Measurements from ENCODE around the gene AASDH. TPM values are rescaled to one million over a fixed set of nuclear protein-coding genes. Genes with fewer than 3 reads are reported as not detected.

The AASDH gene
- total RNA-seq, 1 donor from 2014 or later = 14.6 TPM

DNA sequence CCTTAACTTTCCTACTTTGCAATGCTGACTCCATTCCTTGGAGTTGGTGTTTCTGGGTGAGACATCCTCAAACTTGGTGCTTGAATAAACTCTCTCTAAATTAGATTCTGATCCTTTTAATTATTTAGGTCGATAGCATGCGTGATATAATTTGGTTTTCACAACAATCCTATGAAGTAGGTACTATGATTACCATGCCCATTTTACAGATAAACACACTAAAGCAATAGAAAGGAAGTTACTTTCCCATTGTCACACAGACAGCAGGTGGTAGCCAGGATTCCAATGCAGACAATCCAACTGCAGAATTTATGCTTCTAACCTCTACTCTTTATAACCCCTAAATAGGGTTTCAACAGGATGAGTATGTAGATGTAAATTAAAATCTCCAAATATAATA is 21.7 kb upstream of the AASDH start:
- H3K9me3 ChIP-seq = no peaks in the 10 kb centered on the region
- no peaks in the 10 kb centered on the region for H3K4me1 ChIP-seq
- H3K4me3 ChIP-seq = no peak overlapping the region
- intact Hi-C loops (cut with DNase I) = no loop called here
- no peak for DNase-seq
- TF ChIP-seq CTCF (IDR thresholded peaks at IDR 0.05) = no peak
- H3K27me3 ChIP-seq = no peaks in the 10 kb centered on the region
- no peaks in the 10 kb centered on the region for H3K36me3 ChIP-seq
- ATAC-seq = no peak
- no peak overlapping the region for H3K27ac ChIP-seq

GRCh38 chr4:56406151-56406550 is 18.9 kb upstream of the AASDH start:
- no peak for TF ChIP-seq CTCF (IDR thresholded peaks at IDR 0.05)
- H3K27me3 ChIP-seq = no peaks in the 10 kb centered on the region
- no peak overlapping the region for H3K4me3 ChIP-seq
- ATAC-seq = no peak
- no peaks in the 10 kb centered on the region for H3K4me1 ChIP-seq
- no peak for DNase-seq
- intact Hi-C loops (cut with DNase I) = no loop called here
- no peak overlapping the region for H3K27ac ChIP-seq
- no peaks in the 10 kb centered on the region for H3K36me3 ChIP-seq
- no peaks in the 10 kb centered on the region for H3K9me3 ChIP-seq

- intact Hi-C loops (cut with DNase I) = no loop called here
- ATAC-seq (no peak), DNase-seq (no peak)
- H3K36me3 ChIP-seq = peaks cover 3% of the 10 kb centered on the region
- H3K27ac ChIP-seq = no peak overlapping the region
- TF ChIP-seq CTCF (IDR thresholded peaks at IDR 0.05) = no peak
- H3K4me3 ChIP-seq = no peak overlapping the region
- H3K27me3 ChIP-seq = no peaks in the 10 kb centered on the region
- no peaks in the 10 kb centered on the region for H3K4me1 ChIP-seq
- no peaks in the 10 kb centered on the region for H3K9me3 ChIP-seq
Observed at GRCh38 chr4:56405016-56405415, 17.7 kb upstream of the AASDH start.

GRCh38 chr4:56400560-56400959 is 13.3 kb upstream of the AASDH start:
- Histone ChIP-seq H3K4me1 (no peaks in the 10 kb centered on the region), H3K9me3 (no peaks in the 10 kb centered on the region), H3K27ac (no peak overlapping the region), H3K36me3 (peaks cover 3% of the 10 kb centered on the region), H3K4me3 (no peak overlapping the region), H3K27me3 (no peaks in the 10 kb centered on the region)
- ATAC-seq = no peak
- no peak for TF ChIP-seq CTCF (IDR thresholded peaks at IDR 0.05)
- no peak for DNase-seq
- intact Hi-C loops (cut with DNase I) = no loop called here

- Histone ChIP-seq H3K27me3 (no peaks in the 10 kb centered on the region), H3K4me1 (peaks cover 8% of the 10 kb centered on the region), H3K4me3 (no peak overlapping the region), H3K36me3 (no peaks in the 10 kb centered on the region), H3K9me3 (no peaks in the 10 kb centered on the region), H3K27ac (no peak overlapping the region)
- no peak for TF ChIP-seq CTCF (IDR thresholded peaks at IDR 0.05)
- intact Hi-C loops (cut with DNase I) = no loop called here
- DNase-seq (no peak), ATAC-seq (no peak)
Observed at GRCh38 chr4:56391270-56391669, 4.0 kb upstream of the AASDH start.

- no peak for ATAC-seq
- Histone ChIP-seq H3K9me3 (no peaks in the 10 kb centered on the region), H3K36me3 (no peaks in the 10 kb centered on the region), H3K27me3 (no peaks in the 10 kb centered on the region), H3K4me1 (peaks cover 10% of the 10 kb centered on the region), H3K4me3 (no peak overlapping the region), H3K27ac (no peak overlapping the region)
- no peak for DNase-seq
- intact Hi-C loops (cut with DNase I) = no loop called here
- no peak for TF ChIP-seq CTCF (IDR thresholded peaks at IDR 0.05)
Observed at GRCh38 chr4:56389558-56389957, 2.3 kb upstream of the AASDH start.
